HG03060 (cell line): ENCODE measurements around the gene SP3.

Source experiments
- ATAC-seq: cut with Tn5 transposase; IDR thresholded peaks from one replicate; pipeline ENCODE4 v1.9.1; 2021; ENCODE audit warnings: low read depth, moderate number of reproducible peaks; ENCODE audit not compliant: unreplicated experiment

The SP3 gene

DNA sequence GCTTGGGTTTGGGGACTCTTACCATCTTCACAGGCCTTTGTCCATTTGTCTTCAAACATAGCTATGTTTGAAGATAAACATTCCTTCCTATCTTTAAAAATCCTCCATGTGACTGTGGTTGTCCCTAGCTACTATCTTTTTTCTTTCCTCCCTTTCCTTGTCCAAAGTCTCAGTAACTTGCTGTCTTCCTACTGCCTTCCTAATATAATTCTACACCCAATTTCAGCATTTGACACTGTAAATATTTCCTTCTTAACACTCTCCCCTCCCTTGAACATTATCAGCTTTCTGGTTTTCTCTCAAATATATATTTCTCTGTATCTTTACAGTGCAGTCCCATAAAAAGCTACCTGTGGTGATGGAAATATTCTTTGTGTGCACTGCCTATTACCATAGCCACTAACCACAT is 5.3 kb upstream of the SP3 start:
- no peak for ATAC-seq

- no peak for ATAC-seq
Measured at GRCh38 chr2:173969886-173970285, 4.7 kb upstream of the SP3 start.

DNA sequence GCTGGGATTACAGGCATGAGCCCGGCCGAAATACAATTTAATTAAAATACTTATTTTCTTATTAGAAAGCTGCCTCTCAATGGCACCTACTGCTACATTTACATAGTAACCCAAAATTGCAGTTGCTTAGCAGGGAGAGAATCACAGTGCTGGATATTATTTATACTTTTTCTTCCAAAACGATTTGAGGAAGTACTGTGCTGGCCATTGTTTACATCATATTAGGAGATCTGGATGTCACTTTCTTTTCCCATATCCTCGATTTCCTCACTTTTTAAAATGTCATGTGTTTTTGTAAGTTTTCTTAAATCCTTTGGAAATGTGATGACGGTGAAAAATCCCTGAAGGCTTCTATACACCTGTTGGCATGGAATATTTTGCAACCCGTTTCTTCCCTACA is 3.4 kb upstream of the SP3 start:
- ATAC-seq: no peak

- no peak for ATAC-seq
Measured at GRCh38 chr2:173966274-173967098, 1.3 kb upstream of the SP3 start.

- no peak for ATAC-seq
Measured at GRCh38 chr2:173964565-173965371, 405 bp downstream of the SP3 start.

DNA sequence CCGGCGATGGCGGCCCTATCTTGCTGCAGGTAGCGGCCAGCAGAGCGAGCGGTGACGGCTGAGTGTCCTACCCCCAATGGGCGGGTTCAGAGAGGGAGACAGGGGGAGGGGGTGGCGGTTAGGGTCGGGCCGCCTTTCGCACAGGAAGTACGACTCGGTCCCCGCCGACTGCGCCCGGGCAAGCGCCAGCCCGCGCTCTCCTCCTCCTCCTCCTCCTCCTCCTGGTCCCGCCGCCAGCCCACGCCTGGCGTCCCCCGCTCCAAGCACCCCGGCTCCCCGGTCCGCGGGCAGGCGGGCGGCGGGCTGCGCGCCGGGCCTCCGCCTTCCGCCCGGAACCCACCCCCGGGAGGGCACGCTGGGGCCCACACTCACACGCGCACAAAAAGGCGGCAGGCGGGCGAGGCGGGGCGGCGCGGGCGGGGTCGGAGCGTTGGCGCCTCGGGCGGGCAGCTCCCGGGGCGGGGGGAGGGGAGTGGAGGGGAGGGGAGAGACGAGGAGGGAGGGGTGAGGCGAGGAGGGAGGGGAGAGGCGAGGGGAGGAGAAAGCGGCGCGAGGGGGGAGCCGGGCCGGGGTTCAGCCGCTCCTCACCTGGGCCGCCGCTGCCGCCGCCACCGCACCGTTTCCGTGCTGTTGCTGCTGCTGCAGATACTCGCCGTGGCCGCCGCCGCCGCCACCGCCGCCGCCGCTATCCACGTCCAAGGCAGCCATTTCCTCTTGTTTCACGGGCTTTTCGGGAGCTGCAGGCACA is 1.2 kb downstream of the SP3 start:
- ATAC-seq: no peak

DNA sequence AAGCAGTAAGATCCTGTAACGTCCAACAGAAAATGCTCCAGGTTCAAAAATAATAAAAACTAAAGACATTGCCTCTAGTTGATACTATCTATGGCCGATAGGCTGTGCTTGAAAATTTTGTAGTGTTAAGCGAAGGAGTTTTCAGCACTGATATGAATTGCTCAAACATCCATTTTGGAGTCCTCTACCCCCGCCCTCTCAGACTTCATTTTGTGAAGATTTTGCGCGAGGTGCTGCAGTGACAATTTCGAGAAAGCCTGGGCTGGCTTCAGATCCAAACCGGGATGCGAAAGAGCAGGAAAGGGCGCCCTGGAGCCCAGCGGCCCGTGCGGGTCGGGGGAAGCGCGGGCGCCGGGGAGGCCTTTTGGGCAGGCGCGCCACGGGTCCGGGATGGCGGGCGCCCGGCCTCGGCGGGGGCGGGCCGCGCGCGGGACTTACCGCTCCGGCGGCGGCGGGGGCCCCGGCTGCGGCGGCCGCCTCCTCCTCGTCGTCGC is 1.8 kb downstream of the SP3 start:
- no peak for ATAC-seq

- no peak for ATAC-seq
Measured at GRCh38 chr2:173962583-173963110, 2.5 kb downstream of the SP3 start.

- no peak for ATAC-seq
Measured at GRCh38 chr2:173962031-173962430, 3.1 kb downstream of the SP3 start.

DNA sequence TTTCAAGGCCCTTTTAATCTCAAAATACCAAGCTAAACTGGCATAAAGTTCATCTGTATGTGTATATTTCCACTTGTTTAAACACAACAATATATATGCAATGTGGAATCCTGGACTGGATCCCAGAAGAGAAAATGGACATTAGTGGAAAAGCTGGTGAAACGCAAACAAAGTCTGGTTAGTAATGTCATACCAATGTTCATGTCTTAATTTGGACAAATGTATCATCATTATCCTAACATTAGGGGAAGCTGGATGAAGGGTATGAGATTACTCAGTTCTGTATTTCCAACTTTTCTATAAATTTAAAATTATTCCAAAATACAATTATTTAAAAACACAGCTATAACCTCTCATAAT is 3.8 kb downstream of the SP3 start:
- ATAC-seq: no peak

GRCh38 chr2:173959909-173960308 is 5.3 kb downstream of the SP3 start:
- ATAC-seq: no peak

- ATAC-seq: no peak
Measured at GRCh38 chr2:173959358-173959884, 5.8 kb downstream of the SP3 start.

DNA sequence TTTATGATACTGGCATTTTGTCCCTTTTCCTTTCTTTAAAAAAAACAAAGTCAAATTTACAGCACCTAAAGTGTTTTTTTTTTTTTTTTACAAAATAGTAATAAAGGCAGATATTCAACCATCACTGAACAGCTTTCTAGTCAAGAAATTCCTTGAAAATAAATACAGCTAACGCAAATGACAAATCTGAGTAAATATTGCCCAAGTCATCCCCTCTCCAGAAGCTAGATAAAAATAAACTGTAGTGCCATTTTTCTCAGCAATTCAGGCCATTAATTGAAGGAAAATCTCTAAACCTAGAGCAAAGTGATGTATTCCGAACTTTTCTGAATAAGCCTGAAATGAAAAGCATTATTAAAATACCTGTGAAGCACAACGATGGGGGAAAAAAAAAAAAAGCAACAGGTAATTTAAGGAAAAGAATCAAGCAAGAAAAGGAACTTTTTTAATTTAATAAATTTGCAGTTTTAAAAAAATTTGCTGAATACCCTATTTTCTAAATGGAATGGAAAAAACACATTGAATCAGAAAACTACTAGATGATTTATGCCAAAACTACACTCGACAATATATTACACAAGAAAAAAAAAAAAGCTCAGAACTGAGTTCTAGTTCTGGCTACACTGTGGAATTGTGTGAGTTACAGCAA is 6.9 kb downstream of the SP3 start:
- ATAC-seq: no peak

GRCh38 chr2:173957517-173957916 is 7.7 kb downstream of the SP3 start:
- ATAC-seq: no peak

- no peak for ATAC-seq
Measured at GRCh38 chr2:173956454-173956853, 8.7 kb downstream of the SP3 start.

- no peak for ATAC-seq
Measured at GRCh38 chr2:173955867-173956266, 9.3 kb downstream of the SP3 start.

DNA sequence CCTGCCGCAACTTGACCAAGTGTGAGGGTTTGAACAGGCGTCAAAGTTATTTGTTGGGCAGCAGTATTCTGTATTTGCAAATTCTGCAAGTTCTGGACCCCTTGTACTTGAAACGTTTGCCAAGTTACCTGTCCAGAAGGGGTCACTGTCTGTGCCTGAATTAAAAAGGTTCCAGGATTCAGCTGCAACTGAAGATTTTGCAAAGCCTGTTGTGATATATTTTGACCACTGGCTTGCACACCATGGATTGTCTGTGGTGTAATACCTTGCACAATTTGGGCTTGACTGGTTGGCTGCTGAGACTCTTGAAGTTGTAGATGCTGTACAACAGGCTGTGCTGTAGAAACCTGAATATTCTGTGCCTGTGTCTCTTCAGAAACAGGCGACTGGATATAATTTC is 10.2 kb downstream of the SP3 start:
- ATAC-seq: no peak

DNA sequence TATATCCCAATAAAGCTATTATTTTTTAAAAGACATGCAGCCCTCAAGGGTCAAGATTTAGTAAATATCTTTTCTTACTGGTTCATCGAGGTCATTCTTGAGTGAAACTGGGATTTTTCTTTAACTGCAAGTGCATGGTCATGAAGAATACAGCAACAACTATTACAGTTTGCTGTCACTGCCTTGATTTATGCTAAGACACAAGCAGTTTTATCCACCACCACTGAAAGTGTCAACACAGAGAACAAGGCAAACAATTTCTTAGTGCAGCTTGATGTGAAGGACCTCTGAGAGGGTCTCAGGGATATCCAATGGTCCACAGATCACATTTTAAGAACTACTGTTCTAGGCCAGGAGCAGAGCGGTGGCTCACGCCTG is 12.1 kb downstream of the SP3 start:
- no peak for ATAC-seq

DNA sequence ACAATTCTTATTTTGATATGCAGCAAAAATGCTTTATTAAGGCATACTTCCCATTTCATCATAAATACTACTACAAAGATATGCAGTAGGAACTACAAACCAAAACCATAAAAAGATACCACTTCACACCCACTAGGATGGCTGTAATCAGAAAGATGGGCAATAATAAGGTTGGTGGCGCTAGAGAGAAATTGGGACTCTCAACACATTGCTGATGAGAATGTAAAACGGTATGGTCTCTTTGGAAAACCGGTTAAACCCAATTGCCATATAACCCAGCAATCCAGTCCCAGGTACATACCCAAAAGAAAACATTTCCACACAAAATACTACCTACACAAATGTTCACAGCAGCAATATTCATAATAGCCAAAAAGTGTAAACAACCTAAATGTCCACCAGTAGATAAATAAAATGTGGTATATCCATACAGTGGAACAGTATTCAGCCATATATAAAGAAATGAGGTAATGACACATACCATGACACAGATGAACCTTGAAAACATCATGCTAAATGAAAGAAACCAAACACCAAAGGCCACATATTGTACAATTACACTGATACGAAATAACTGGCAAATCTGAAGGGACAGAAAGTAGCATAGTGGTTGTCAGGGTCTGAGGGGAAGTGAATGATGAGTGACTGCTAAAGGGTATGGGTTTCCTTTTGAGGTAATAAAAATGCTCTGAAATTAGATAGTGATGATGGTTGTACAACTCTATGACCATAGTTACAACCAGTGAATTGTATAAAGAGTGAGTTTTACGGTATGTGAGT is 12.7 kb downstream of the SP3 start:
- ATAC-seq: no peak
